ENCODE data around the gene TINCR.

The TINCR gene

DNA sequence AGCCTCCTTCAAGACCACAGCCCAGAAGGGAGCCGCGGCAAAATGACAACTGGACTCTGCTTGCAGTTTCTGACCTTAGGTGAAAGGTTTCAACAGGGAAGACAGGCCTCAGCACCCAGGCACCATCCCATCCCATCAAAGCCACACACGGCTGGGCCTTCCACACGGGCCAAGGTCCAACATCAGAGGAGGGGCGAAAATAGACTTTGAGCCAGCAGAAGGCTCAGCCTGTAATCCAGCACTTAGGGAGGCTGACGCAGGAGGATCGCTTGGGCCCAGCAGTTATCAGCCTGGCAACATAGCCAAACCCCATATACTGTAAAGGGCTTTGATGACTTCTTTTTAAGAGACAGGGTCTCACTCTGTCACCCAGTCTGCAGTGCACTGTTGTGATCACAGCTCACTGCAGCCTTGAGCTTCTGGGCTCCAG lies 26.8 kb upstream of the TINCR start:
- Histone ChIP-seq H3K36me3 (ENCODE audit: control insufficient read depth in 4 of 4, insufficient read depth in 4 of 4, low read length in 3 of 4) (peaks cover 47 to 96% (median 93%) of the 10 kb centered on the region in 4 experiments), H3K27ac (ENCODE audit: insufficient read depth in 1 of 2, low read depth in 1 of 2, low read length in 2 of 2, poor library complexity in 1 of 2, severe bottlenecking in 2 of 2) (no peak overlapping the region), H3K4me3 (ENCODE audit: control insufficient read depth in 1 of 7, extremely low read depth in 1 of 7, insufficient read depth in 4 of 7, low read depth in 2 of 7, low read length in 6 of 7) (no peak overlapping the region), H3K4me1 (ENCODE audit: control extremely low read depth in 1 of 4, control insufficient read depth in 4 of 4, insufficient read depth in 4 of 4, low read length in 3 of 4) (no peaks in the 10 kb centered on the region), H3K9me3 (ENCODE audit: control extremely low read depth in 1 of 5, control insufficient read depth in 4 of 5, insufficient read depth in 2 of 5, low read depth in 1 of 5, low read length in 4 of 5) (no peaks in the 10 kb centered on the region), H3K27me3 (replicated peaks in 2 of 5; ENCODE audit: control insufficient read depth in 4 of 5, insufficient read depth in 5 of 5, low read length in 4 of 5) (no peaks in the 10 kb centered on the region)
- POLR2A ChIA-PET = interaction anchor here (0.6 to 1.2 kb wide), 2 partner anchors 9 to 109 kb away, joined by 3 read pairs; no protein-coding TSS in a partner anchor
- CTCF ChIA-PET = no interaction called here
- 100% methylated on average over 1 of the region's 7 CpGs for WGBS (ENCODE audit: insufficient coverage)
- DNase-seq = no peak

DNA sequence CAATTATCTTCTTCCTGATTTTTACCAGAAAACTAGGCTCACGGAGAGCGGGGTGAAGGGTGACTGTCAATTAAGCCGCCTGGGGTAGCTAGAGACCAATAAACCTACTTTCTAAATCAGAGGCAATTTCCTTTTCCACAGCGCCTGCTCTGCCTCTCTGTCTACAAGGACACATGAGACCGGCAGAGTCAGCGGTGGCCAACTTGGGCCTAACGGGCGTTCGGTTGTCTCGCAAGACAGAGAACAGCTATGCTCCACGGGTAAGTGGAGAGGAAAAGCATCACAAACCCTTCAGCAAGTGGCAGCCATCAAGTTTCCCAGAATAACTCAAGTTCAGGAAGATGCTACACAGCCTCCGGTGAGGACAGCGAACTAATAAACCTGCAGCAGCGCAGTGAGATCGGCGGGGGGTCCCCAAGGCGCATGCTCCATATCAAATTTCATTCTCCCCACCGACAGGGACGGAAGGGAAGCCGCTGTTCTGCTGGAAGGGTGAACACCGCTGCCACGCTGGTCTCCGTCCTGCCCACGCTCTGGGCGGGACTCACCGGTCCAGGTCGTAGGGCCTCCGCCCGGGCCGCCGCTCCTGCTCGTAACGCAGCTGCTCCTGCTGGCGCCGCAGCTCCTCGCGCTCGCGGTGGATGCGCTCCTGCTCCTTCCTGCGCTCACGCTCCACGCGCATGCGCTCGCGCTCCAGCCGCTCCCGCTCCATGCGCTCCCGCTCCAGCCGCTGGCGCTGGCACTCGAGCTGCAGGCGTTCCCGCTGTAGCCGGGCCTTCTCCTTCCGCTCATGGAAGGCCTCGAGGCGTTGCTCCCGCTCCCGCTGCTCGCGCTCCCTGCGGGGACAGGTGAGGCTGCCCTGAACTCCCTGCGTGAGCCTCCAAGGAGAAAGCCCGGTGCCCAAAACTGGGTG lies 25.8 kb upstream of the TINCR start:
- POLR2A ChIA-PET = interaction anchor here (1.2 kb wide), 1 partner anchor 8 kb away, joined by 3 read pairs; no protein-coding TSS in a partner anchor
- H3K36me3 ChIP-seq (ENCODE audit: control insufficient read depth in 4 of 4, insufficient read depth in 4 of 4, low read length in 3 of 4) = peaks cover 38 to 96% (median 92%) of the 10 kb centered on the region in 4 experiments
- no peak overlapping the region for H3K4me3 ChIP-seq (ENCODE audit: control insufficient read depth in 1 of 7, extremely low read depth in 1 of 7, insufficient read depth in 4 of 7, low read depth in 2 of 7, low read length in 6 of 7)

DNA sequence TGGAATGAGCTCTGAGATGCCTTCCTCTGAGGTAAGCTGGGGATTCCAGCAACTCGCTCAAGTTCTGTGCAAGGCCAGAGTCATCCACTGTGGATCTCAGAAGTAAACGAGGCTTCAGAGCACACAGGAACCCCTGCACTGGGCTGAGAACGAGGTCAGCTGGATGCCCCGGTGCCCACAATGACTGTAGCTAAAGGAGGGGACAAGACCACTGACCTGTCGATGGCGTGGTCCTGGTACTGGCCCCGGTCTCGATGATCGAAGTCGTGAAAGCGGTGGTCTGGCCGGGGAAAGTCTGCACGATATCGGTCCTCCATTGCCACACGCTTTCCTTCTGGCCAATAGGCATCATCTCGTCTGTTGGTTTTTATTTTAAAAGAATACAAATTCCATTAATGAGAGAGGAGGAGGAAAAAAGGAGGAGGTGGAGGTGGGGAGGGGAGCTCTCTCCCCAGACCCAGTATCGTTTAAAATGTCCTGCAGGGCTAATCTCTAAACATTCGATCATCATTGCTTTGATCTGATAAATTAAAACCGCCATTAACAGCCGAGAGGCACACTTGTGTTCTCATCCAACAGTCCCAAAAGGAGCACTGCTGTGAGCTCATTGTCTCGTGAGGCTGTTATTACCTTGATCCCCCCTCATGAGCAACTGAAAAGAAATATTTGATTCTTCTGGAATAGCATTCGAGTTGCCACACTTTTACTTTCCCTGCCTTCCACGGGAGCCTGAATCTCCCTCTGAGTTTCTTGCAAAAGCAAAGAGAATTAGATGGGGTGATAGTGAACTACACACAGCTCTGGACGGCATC lies 25.0 kb upstream of the TINCR start:
- Histone ChIP-seq H3K27ac (ENCODE audit: insufficient read depth in 1 of 2, low read depth in 1 of 2, low read length in 2 of 2, poor library complexity in 1 of 2, severe bottlenecking in 2 of 2) (no peak overlapping the region), H3K4me3 (ENCODE audit: control insufficient read depth in 1 of 7, extremely low read depth in 1 of 7, insufficient read depth in 4 of 7, low read depth in 2 of 7, low read length in 6 of 7) (no peak overlapping the region), H3K36me3 (ENCODE audit: control insufficient read depth in 4 of 4, insufficient read depth in 4 of 4, low read length in 3 of 4) (peaks cover 39 to 97% (median 90%) of the 10 kb centered on the region in 4 experiments), H3K9me3 (ENCODE audit: control extremely low read depth in 1 of 5, control insufficient read depth in 4 of 5, insufficient read depth in 2 of 5, low read depth in 1 of 5, low read length in 4 of 5) (no peaks in the 10 kb centered on the region), H3K4me1 (ENCODE audit: control extremely low read depth in 1 of 4, control insufficient read depth in 4 of 4, insufficient read depth in 4 of 4, low read length in 3 of 4) (no peaks in the 10 kb centered on the region), H3K27me3 (replicated peaks in 2 of 5; ENCODE audit: control insufficient read depth in 4 of 5, insufficient read depth in 5 of 5, low read length in 4 of 5) (no peaks in the 10 kb centered on the region)
- ChIA-PET POLR2A (no interaction called here), CTCF (no interaction called here)
- DNase-seq = no peak
- 95% methylated on average over 15 of the region's 24 CpGs for WGBS (ENCODE audit: insufficient coverage)

More for the DNA sequence above, 25.8 kb upstream of the TINCR start:
- WGBS (ENCODE audit: insufficient coverage) = 96% methylated on average over 63 of the region's 67 CpGs
- Histone ChIP-seq H3K4me1 (ENCODE audit: control extremely low read depth in 1 of 4, control insufficient read depth in 4 of 4, insufficient read depth in 4 of 4, low read length in 3 of 4) (no peaks in the 10 kb centered on the region), H3K27ac (ENCODE audit: insufficient read depth in 1 of 2, low read depth in 1 of 2, low read length in 2 of 2, poor library complexity in 1 of 2, severe bottlenecking in 2 of 2) (no peak overlapping the region), H3K9me3 (ENCODE audit: control extremely low read depth in 1 of 5, control insufficient read depth in 4 of 5, insufficient read depth in 2 of 5, low read depth in 1 of 5, low read length in 4 of 5) (no peaks in the 10 kb centered on the region), H3K27me3 (replicated peaks in 2 of 5; ENCODE audit: control insufficient read depth in 4 of 5, insufficient read depth in 5 of 5, low read length in 4 of 5) (no peaks in the 10 kb centered on the region)
- CTCF ChIA-PET = interaction anchor here (0.5 kb wide), 1 partner anchor 130 kb away, joined by 3 read pairs; no protein-coding TSS in a partner anchor
- DNase-seq = no peak

DNA sequence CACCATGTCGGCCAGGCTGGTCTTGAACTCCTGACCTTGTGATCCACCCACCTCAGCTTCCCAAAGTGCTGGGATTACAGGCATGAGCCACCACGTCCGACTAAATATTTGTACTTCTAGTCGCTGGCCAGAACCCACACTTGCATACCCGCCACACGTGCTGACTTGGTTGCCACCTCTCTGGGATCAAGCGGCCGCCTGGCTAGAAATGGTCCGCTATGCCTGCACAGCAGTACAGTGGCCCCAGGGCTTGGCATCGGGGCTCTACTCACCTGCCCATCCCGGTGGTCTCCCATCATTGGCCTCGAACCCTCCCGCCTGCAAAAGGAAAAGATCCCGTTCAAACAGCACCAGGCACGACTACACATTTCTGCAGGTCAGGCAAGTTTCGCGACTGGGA lies 23.7 kb upstream of the TINCR start:
- WGBS (ENCODE audit: insufficient coverage) = 96% methylated on average over 12 of the region's 17 CpGs
- peaks cover 0 to 7% (median 5%) of the 10 kb centered on the region in 4 experiments for H3K4me1 ChIP-seq (ENCODE audit: control extremely low read depth in 1 of 4, control insufficient read depth in 4 of 4, insufficient read depth in 4 of 4, low read length in 3 of 4)
- H3K4me3 ChIP-seq (ENCODE audit: control insufficient read depth in 1 of 7, extremely low read depth in 1 of 7, insufficient read depth in 4 of 7, low read depth in 2 of 7, low read length in 6 of 7) = no peak overlapping the region
- H3K27ac ChIP-seq (ENCODE audit: insufficient read depth in 1 of 2, low read depth in 1 of 2, low read length in 2 of 2, poor library complexity in 1 of 2, severe bottlenecking in 2 of 2) = no peak overlapping the region
- H3K36me3 ChIP-seq (ENCODE audit: control insufficient read depth in 4 of 4, insufficient read depth in 4 of 4, low read length in 3 of 4) = peaks cover 29 to 97% (median 85%) of the 10 kb centered on the region in 4 experiments
- ChIA-PET CTCF (no interaction called here), POLR2A (no interaction called here)
- no peak for DNase-seq
- H3K27me3 ChIP-seq (replicated peaks in 2 of 5; ENCODE audit: control insufficient read depth in 4 of 5, insufficient read depth in 5 of 5, low read length in 4 of 5) = no peaks in the 10 kb centered on the region
- no peaks in the 10 kb centered on the region for H3K9me3 ChIP-seq (ENCODE audit: control extremely low read depth in 1 of 5, control insufficient read depth in 4 of 5, insufficient read depth in 2 of 5, low read depth in 1 of 5, low read length in 4 of 5)

DNA sequence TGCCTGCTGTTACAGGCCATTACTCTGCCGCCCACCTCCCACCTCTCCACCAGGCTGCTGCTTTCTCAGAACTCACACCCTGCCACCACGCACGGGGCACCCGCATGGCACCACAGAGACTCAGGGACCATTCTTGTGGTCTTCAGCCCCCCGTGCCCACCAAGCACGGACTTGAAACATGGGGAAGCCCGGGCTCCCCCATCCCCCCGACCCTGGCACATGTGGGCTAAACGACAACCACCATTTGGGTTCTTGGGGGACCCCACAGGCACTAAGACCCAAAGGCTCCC lies 23.1 kb upstream of the TINCR start:
- Histone ChIP-seq H3K4me1 (ENCODE audit: control extremely low read depth in 1 of 4, control insufficient read depth in 4 of 4, insufficient read depth in 4 of 4, low read length in 3 of 4) (peaks cover 0 to 14% (median 11%) of the 10 kb centered on the region in 4 experiments), H3K27ac (ENCODE audit: insufficient read depth in 1 of 2, low read depth in 1 of 2, low read length in 2 of 2, poor library complexity in 1 of 2, severe bottlenecking in 2 of 2) (no peak overlapping the region), H3K9me3 (ENCODE audit: control extremely low read depth in 1 of 5, control insufficient read depth in 4 of 5, insufficient read depth in 2 of 5, low read depth in 1 of 5, low read length in 4 of 5) (no peaks in the 10 kb centered on the region), H3K4me3 (ENCODE audit: control insufficient read depth in 1 of 7, extremely low read depth in 1 of 7, insufficient read depth in 4 of 7, low read depth in 2 of 7, low read length in 6 of 7) (no peak overlapping the region), H3K27me3 (replicated peaks in 2 of 5; ENCODE audit: control insufficient read depth in 4 of 5, insufficient read depth in 5 of 5, low read length in 4 of 5) (no peaks in the 10 kb centered on the region), H3K36me3 (ENCODE audit: control insufficient read depth in 4 of 4, insufficient read depth in 4 of 4, low read length in 3 of 4) (peaks cover 25 to 96% (median 79%) of the 10 kb centered on the region in 4 experiments)
- ChIA-PET CTCF (no interaction called here), POLR2A (no interaction called here)
- WGBS (ENCODE audit: insufficient coverage) = 100% methylated on average over 8 of the region's 9 CpGs
- no peak for DNase-seq

DNA sequence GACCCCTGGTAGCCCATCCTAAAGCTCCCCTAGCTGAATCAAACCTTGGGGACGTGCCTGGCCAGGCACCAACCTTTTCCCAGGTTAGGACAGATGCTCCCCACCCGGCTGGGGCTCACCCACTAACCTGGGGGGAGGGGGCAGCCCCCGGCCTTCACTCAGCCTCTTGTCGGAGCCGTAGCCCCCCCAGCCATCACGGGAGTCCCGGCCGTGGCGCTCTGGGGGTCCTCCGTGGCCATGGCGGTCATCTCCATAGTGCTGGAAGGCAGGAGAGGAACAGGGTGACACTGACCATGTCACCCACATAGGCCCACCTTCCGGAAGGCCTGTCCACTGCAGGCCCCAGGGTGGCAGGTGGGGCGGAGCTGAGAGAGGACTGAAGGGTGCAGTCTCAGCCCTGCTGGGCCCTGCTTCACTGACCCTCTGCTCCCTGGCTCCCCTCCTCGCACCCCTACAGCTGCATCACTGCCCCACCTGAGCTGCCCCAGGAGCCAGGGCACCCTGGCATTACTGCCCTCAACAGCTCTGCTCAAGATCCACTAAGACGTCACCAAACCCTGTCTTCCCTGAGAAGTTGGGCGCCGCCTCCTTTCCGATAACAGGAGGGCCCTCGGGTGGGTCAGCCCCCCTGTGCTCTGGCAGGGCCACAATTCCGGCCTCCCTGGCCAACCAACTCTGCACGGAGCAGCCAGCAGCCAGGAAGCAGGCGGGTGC lies 22.6 kb upstream of the TINCR start:
- H3K4me3 ChIP-seq (ENCODE audit: control insufficient read depth in 1 of 7, extremely low read depth in 1 of 7, insufficient read depth in 4 of 7, low read depth in 2 of 7, low read length in 6 of 7) = no peak overlapping the region
- H3K27ac ChIP-seq (ENCODE audit: insufficient read depth in 1 of 2, low read depth in 1 of 2, low read length in 2 of 2, poor library complexity in 1 of 2, severe bottlenecking in 2 of 2) = no peak overlapping the region
- H3K4me1 ChIP-seq (ENCODE audit: control extremely low read depth in 1 of 4, control insufficient read depth in 4 of 4, insufficient read depth in 4 of 4, low read length in 3 of 4) = peaks cover 0 to 19% (median 14%) of the 10 kb centered on the region in 4 experiments
- no peaks in the 10 kb centered on the region for H3K9me3 ChIP-seq (ENCODE audit: control extremely low read depth in 1 of 5, control insufficient read depth in 4 of 5, insufficient read depth in 2 of 5, low read depth in 1 of 5, low read length in 4 of 5)
- no peaks in the 10 kb centered on the region for H3K27me3 ChIP-seq (replicated peaks in 2 of 5; ENCODE audit: control insufficient read depth in 4 of 5, insufficient read depth in 5 of 5, low read length in 4 of 5)
- WGBS (ENCODE audit: insufficient coverage) = 97% methylated on average over 17 of the region's 22 CpGs
- CTCF ChIA-PET = interaction anchor here (0.6 to 1.3 kb wide), 2 partner anchors 13 to 203 kb away, joined by 3 read pairs; no protein-coding TSS in a partner anchor
- POLR2A ChIA-PET = no interaction called here
- peaks cover 22 to 95% (median 74%) of the 10 kb centered on the region in 4 experiments for H3K36me3 ChIP-seq (ENCODE audit: control insufficient read depth in 4 of 4, insufficient read depth in 4 of 4, low read length in 3 of 4)
- no peak for DNase-seq

Measured in common myeloid progenitor, CD34-positive (primary cell).